Trophoblast cell (in vitro differentiated cells and primary cell): Measurements from ENCODE around the gene INPP5D.

Experiments
- DNase-seq, 2 donors: peaks; one replicate each; pipeline ENCODE4 v3.0.0-alpha.2; 2016
- H2AFZ ChIP-seq: 2 replicates; pipeline ENCODE4 v1.6.1; 2013; ENCODE audit warnings: low read length, moderate library complexity, mild to moderate bottlenecking; ENCODE audit not compliant: insufficient read depth, poor library complexity
- H2AK5ac ChIP-seq: 2 replicates; pipeline ENCODE4 v1.6.1; 2013; ENCODE audit warnings: mild to moderate bottlenecking, low read length
- H2BK120ac ChIP-seq: 2 replicates; pipeline ENCODE4 v1.6.1; 2013; ENCODE audit warnings: low read length, mild to moderate bottlenecking, moderate library complexity; ENCODE audit not compliant: insufficient read depth, poor library complexity
- H2BK12ac ChIP-seq: 2 replicates; pipeline ENCODE4 v1.6.1; 2013; ENCODE audit warnings: mild to moderate bottlenecking, low read length, moderate library complexity
- H2BK5ac ChIP-seq: 2 replicates; pipeline ENCODE4 v1.6.1; 2013; ENCODE audit warnings: low read length, low read depth, moderate library complexity, mild to moderate bottlenecking; ENCODE audit not compliant: poor library complexity
- H3K14ac ChIP-seq: 2 replicates; pipeline ENCODE4 v1.6.1; 2013; ENCODE audit warnings: mild to moderate bottlenecking, low read length
- H3K18ac ChIP-seq: 2 replicates; pipeline ENCODE4 v1.6.1; 2013; ENCODE audit warnings: mild to moderate bottlenecking, low read length
- H3K23ac ChIP-seq: 2 replicates; pipeline ENCODE4 v1.6.1; 2013; ENCODE audit warnings: low read length
- H3K27ac ChIP-seq: 2 replicates; pipeline ENCODE4 v1.5.1; 2013; ENCODE audit warnings: low read depth, mild to moderate bottlenecking, inconsistent platforms, low read length, moderate library complexity
- H3K27me3 ChIP-seq: 2 replicates; pipeline ENCODE4 v1.6.1; 2013; ENCODE audit warnings: inconsistent platforms, mild to moderate bottlenecking, low read length, moderate library complexity; ENCODE audit not compliant: insufficient read depth
- H3K36me3 ChIP-seq, 2 experiments: 1 replicate in 1 of 2; 2 replicates in 1 of 2; pipeline ENCODE4 v1.6.1; 2013; ENCODE audit warnings: low read length in 2 of 2, mild to moderate bottlenecking in 2 of 2, moderate library complexity in 1 of 2; ENCODE audit not compliant: insufficient read depth in 2 of 2, control insufficient read depth in 1 of 2
- H3K4ac ChIP-seq: 2 replicates; pipeline ENCODE4 v1.6.1; 2013; ENCODE audit warnings: low read depth, mild to moderate bottlenecking, low read length, moderate library complexity
- H3K4me1 ChIP-seq, 2 experiments: 1 replicate in 1 of 2; 2 replicates in 1 of 2; pipeline ENCODE4 v1.6.1; 2013; ENCODE audit warnings: low read length in 2 of 2, mild to moderate bottlenecking in 2 of 2, moderate library complexity in 1 of 2; ENCODE audit not compliant: insufficient read depth in 2 of 2, control insufficient read depth in 1 of 2
- H3K4me2 ChIP-seq: 2 replicates; pipeline ENCODE4 v1.6.1; 2013; ENCODE audit warnings: inconsistent platforms, mild to moderate bottlenecking, low read length, moderate library complexity
- H3K4me3 ChIP-seq: 2 replicates; pipeline ENCODE4 v1.5.1; 2013; ENCODE audit warnings: mild to moderate bottlenecking, low read depth, low read length, inconsistent platforms
- H3K79me1 ChIP-seq: one replicate; pipeline ENCODE4 v1.6.1; 2013; ENCODE audit warnings: low read length
- H3K79me2 ChIP-seq: 2 replicates; pipeline ENCODE4 v1.6.1; 2013; ENCODE audit warnings: low read length, mild to moderate bottlenecking; ENCODE audit not compliant: control insufficient read depth, insufficient read depth, poor library complexity
- H3K9ac ChIP-seq: 2 replicates; pipeline ENCODE4 v1.6.1; 2013; ENCODE audit warnings: mild to moderate bottlenecking, low read length
- H3K9me3 ChIP-seq: 2 replicates; pipeline ENCODE4 v1.6.1; 2013; ENCODE audit warnings: low read depth, mild to moderate bottlenecking, control low read depth, inconsistent platforms, low read length; ENCODE audit not compliant: insufficient read depth
- H4K12ac ChIP-seq: 2 replicates; pipeline ENCODE4 v1.6.1; 2013; ENCODE audit warnings: low read depth, mild to moderate bottlenecking, low read length, moderate library complexity
- H4K8ac ChIP-seq: 2 replicates; pipeline ENCODE4 v1.6.1; 2013; ENCODE audit warnings: low read depth, mild to moderate bottlenecking, low read length, moderate library complexity
- H4K91ac ChIP-seq: one replicate; pipeline ENCODE4 v1.6.1; 2013; ENCODE audit warnings: low read depth, mild to moderate bottlenecking, low read length, moderate library complexity
- WGBS: extraction: QIAGEN DNeasy Blood & Tissue Kit; methylation state at CpG from one replicate; pipeline ENCODE4 v1.1.7; 2013; ENCODE audit warnings: missing lambda C conversion rate; ENCODE audit not compliant: insufficient read length, insufficient coverage; ENCODE audit errors: extremely low coverage; 5-methylcytosine and 5-hydroxymethylcytosine counted together

Gene INPP5D

DNA sequence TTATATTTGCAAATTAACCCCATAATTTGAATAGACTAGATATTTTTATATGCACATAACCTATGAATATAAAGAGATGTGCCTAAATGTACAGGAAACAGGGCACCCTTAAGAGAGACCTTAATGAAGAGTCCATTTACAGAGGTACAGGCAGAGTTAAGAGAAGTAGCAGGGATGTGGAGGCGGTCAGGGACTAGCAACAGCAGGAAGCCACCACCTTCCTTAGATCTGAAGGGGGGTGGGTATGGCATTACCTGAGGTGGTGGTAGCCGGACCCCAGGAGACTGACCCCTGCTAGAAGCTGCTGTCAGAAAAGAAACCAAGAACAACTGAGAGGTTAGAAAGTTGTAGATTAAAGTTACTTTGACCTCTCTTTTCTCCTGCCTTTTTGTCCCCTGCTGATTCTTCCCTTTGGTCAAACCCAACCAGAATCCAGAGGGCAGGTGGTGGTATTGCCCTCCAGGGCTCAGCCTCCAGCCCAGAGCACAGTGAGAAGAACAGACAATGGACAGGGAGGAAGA lies 166.4 kb downstream of the INPP5D start:
- Histone ChIP-seq H3K9ac (no peak overlapping the region), H3K4ac (no peak overlapping the region), H3K4me1 (no peaks in the 10 kb centered on the region), H3K23ac (no peak overlapping the region), H2BK5ac (no peak overlapping the region), H3K79me1 (no peaks in the 10 kb centered on the region), H2AFZ (no peak overlapping the region), H2BK12ac (no peak overlapping the region), H4K91ac (no peak overlapping the region), H3K9me3 (peaks cover 2% of the 10 kb centered on the region), H3K27me3 (no peaks in the 10 kb centered on the region), H3K27ac (no peak overlapping the region), H2AK5ac (no peak overlapping the region), H3K14ac (no peak overlapping the region), H3K79me2 (no peaks in the 10 kb centered on the region), H3K4me2 (no peak overlapping the region), H2BK120ac (no peak overlapping the region), H4K8ac (no peak overlapping the region), H3K18ac (no peak overlapping the region), H3K36me3 (no peaks in the 10 kb centered on the region), H4K12ac (no peak overlapping the region), H3K4me3 (no peak overlapping the region)
- no CpG with 5 or more reads among the region's 2 CpGs for WGBS
- DNase-seq: no peak

DNA sequence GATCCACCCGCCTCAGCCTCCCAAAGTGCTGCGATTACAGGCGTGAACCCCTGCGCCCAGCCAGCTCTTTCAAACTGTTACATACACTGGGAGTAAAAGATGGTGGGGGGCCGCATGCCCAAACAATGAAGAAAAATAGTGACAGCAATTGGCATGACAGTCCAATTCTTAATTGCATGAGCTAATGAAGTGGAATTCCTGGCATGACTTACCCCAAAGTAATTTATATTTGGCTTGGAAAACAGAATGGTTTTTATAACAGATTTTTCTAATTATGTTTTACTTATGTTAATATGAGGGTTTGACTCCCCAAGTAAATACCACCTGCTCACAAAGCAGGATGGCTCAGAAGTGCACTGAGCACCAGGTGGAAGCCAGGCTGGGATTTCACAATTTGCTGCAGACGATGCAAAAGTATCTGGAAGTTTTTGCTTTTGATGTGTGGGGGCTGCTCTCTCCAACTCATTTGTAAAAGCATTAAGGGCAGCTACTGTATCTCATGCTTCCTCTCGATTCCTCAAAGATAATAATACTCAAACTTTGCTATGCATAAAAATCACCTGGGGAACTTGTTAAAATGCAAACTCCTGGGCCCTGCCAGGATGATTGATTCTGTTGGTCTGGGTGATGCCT lies 167.3 kb downstream of the INPP5D start:
- no peak overlapping the region for H4K12ac ChIP-seq
- H3K79me2 ChIP-seq: no peaks in the 10 kb centered on the region
- H3K23ac ChIP-seq: no peak overlapping the region
- H2BK120ac ChIP-seq: no peak overlapping the region
- H3K14ac ChIP-seq: no peak overlapping the region
- H3K79me1 ChIP-seq: no peaks in the 10 kb centered on the region
- H2BK12ac ChIP-seq: no peak overlapping the region
- no peak overlapping the region for H3K27ac ChIP-seq
- H3K4ac ChIP-seq: no peak overlapping the region
- H2BK5ac ChIP-seq: no peak overlapping the region
- H3K36me3 ChIP-seq: no peaks in the 10 kb centered on the region
- no peak overlapping the region for H2AK5ac ChIP-seq
- H3K27me3 ChIP-seq: no peaks in the 10 kb centered on the region
- peaks cover 2% of the 10 kb centered on the region for H3K9me3 ChIP-seq
- H2AFZ ChIP-seq: no peak overlapping the region
- H3K9ac ChIP-seq: no peak overlapping the region
- no peak overlapping the region for H4K8ac ChIP-seq
- no peak overlapping the region for H3K4me3 ChIP-seq
- no peak overlapping the region for H3K18ac ChIP-seq
- WGBS: no CpG with 5 or more reads among the region's 7 CpGs
- H3K4me1 ChIP-seq: no peaks in the 10 kb centered on the region
- DNase-seq: no peak
- H4K91ac ChIP-seq: no peak overlapping the region
- H3K4me2 ChIP-seq: no peak overlapping the region

DNA sequence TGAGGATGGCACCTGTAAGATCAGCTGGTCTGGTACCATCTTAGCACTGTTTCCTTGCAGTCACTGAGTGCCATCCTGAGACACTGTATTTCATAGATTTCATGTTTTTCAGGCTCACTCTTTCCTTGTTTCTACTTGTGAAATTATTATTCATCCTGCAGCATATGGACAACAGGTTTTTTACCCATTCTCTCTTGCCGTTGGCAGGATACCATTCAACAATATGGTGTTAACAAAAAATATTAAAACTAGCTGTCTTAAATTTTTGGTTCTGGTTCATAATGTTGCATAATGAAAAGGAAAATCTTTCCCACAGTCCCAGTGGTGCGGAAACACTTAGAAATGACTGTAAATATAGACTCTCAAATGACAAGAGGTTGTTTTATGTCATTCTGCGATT lies 168.2 kb downstream of the INPP5D start:
- no peak overlapping the region for H4K91ac ChIP-seq
- H2AFZ ChIP-seq: no peak overlapping the region
- H3K27me3 ChIP-seq: no peaks in the 10 kb centered on the region
- WGBS: no CpG with 5 or more reads among the region's 3 CpGs
- H3K79me1 ChIP-seq: no peaks in the 10 kb centered on the region
- no peak overlapping the region for H2BK120ac ChIP-seq
- no peak overlapping the region for H3K23ac ChIP-seq
- no peak overlapping the region for H3K18ac ChIP-seq
- H3K79me2 ChIP-seq: no peaks in the 10 kb centered on the region
- no peaks in the 10 kb centered on the region for H3K36me3 ChIP-seq
- DNase-seq: no peak
- H3K9ac ChIP-seq: no peak overlapping the region
- no peak overlapping the region for H2BK5ac ChIP-seq
- H3K4me3 ChIP-seq: no peak overlapping the region
- H3K27ac ChIP-seq: no peak overlapping the region
- peaks cover 2% of the 10 kb centered on the region for H3K9me3 ChIP-seq
- no peak overlapping the region for H2BK12ac ChIP-seq
- H3K4ac ChIP-seq: no peak overlapping the region
- no peak overlapping the region for H2AK5ac ChIP-seq
- H4K12ac ChIP-seq: no peak overlapping the region
- no peak overlapping the region for H3K4me2 ChIP-seq
- no peaks in the 10 kb centered on the region for H3K4me1 ChIP-seq
- no peak overlapping the region for H3K14ac ChIP-seq
- no peak overlapping the region for H4K8ac ChIP-seq

DNA sequence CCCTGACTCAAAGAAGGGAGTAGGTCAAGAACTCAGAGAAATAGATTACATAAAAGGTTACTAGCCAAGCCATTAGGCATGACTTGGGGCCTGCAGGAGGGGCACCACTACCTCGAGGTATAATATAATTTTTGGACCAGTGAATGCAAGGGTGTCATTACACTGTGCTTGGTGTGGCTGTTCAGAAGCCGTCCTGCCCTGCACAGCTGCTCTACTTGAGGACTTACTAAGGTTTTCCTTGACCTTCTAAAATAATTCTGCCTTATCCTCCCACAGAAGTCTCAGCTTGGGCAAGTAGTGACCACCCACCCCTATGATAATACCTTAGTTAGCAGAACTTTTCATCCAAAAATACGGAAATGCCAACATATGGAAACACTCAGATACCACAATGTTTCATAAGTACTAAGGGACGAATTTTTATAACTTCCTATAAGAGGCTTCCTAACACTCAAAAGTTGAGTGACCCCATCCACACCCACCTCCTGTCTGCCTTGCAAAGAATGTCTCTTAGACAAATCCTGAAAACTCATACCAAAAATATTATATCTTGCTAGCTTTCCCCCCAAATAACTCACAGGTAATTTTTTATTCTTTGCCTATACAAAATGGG lies 173.6 kb downstream of the INPP5D start:
- no peak overlapping the region for H3K4me2 ChIP-seq
- H3K4ac ChIP-seq: no peak overlapping the region
- H4K8ac ChIP-seq: no peak overlapping the region
- H3K27me3 ChIP-seq: no peaks in the 10 kb centered on the region
- H2AK5ac ChIP-seq: no peak overlapping the region
- H3K14ac ChIP-seq: no peak overlapping the region
- no peak overlapping the region for H3K4me3 ChIP-seq
- no peak overlapping the region for H4K12ac ChIP-seq
- no peak overlapping the region for H2BK12ac ChIP-seq
- no peaks in the 10 kb centered on the region for H3K36me3 ChIP-seq
- H2AFZ ChIP-seq: no peak overlapping the region
- H3K18ac ChIP-seq: no peak overlapping the region
- no peak overlapping the region for H3K23ac ChIP-seq
- no peak overlapping the region for H3K9ac ChIP-seq
- H3K9me3 ChIP-seq: no peaks in the 10 kb centered on the region
- no peak overlapping the region for H3K27ac ChIP-seq
- no peak overlapping the region for H2BK5ac ChIP-seq
- no peaks in the 10 kb centered on the region for H3K79me1 ChIP-seq
- H3K4me1 ChIP-seq: no peaks in the 10 kb centered on the region
- H3K79me2 ChIP-seq: no peaks in the 10 kb centered on the region
- no peak overlapping the region for H2BK120ac ChIP-seq
- H4K91ac ChIP-seq: no peak overlapping the region
- no CpG with 5 or more reads among the region's 4 CpGs for WGBS
- DNase-seq: no peak
